NCI-H345 (cell line): ENCODE results near the gene CMTM3.

Source experiments
- DNase-seq: peaks from one replicate; lab custom pipeline; 2025; lab: John Stamatoyannopoulos, UW

Gene CMTM3

DNA sequence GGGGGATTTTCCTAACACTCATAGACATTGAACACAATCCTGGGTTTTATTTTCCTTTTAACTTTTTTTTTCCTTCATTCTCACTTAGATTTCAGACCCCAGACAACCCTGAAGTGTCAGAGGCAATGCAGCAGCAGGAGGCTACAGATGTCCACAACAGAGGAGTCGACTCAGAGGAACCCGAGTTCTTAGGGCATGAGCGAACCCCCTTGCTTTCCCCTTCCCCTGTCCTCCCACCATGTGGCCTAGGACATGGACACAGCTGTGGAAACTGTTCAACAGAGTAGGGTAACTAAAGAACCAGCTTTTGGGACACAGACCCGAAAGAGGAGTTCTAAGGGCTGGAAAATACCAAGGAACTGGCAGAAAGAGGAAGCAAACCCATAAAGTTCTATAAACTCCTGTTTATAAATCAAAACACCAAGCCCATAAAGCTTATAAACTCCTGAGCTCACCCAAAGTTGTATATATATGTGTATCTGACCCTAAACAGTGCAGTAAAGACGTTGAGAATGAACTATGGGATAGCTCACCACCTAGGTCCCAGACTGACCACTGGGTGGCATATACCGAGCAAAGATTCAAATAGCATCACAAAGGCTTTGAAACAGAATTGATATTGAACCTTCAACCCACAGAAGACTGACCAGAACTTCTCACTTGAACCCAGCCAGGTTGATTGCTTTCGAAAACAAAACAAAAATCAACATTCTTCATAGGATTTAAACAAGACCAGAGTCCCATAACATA is 58.1 kb downstream of the CMTM3 start:
- no peak for DNase-seq
